HS-5 (cell line): ENCODE results near the gene NKIRAS1.

Experiments used
- DNase-seq: peaks from one replicate; pipeline ENCODE4 v3.0.0-alpha.2; 2012; ENCODE audit warnings: low read depth

NKIRAS1 gene

GRCh38 chr3:23916886-23917678 is at the start of gene NKIRAS1, which contains the start of gene RPL15:
TSS of gene NKIRAS1 (minus strand) at chr3:23916990. CDS start at chr3:23910904, 6,086 bp downstream.
TSS of gene RPL15 (plus strand) at chr3:23917132. CDS start at chr3:23917860, 728 bp downstream.
- peak; percentile 84 for DNase-seq

- no peak for DNase-seq
Measured at GRCh38 chr3:23966328-23966727, 49.5 kb upstream of the NKIRAS1 start.

- no peak for DNase-seq
Measured at GRCh38 chr3:23964537-23965235, 47.9 kb upstream of the NKIRAS1 start.

- no peak for DNase-seq
Measured at GRCh38 chr3:23961913-23962312, 45.1 kb upstream of the NKIRAS1 start.

- DNase-seq = no peak
Measured at GRCh38 chr3:23961066-23961465, 44.3 kb upstream of the NKIRAS1 start.

- DNase-seq = no peak
Measured at GRCh38 chr3:23960649-23961048, 43.9 kb upstream of the NKIRAS1 start.

- peak; percentile 80 for DNase-seq
Measured at GRCh38 chr3:23959135-23959900, 42.5 kb upstream of the NKIRAS1 start.

- DNase-seq = no peak
Measured at GRCh38 chr3:23956701-23957100, 39.9 kb upstream of the NKIRAS1 start.

- DNase-seq = no peak
Measured at GRCh38 chr3:23954144-23954543, 37.4 kb upstream of the NKIRAS1 start.

GRCh38 chr3:23953523-23953922 is 36.7 kb upstream of the NKIRAS1 start:
- DNase-seq = no peak

GRCh38 chr3:23952646-23953045 is 35.9 kb upstream of the NKIRAS1 start:
- no peak for DNase-seq

- DNase-seq = no peak
Measured at GRCh38 chr3:23950293-23950692, 33.5 kb upstream of the NKIRAS1 start.

GRCh38 chr3:23949784-23950183 is 33.0 kb upstream of the NKIRAS1 start:
- no peak for DNase-seq

- no peak for DNase-seq
Measured at GRCh38 chr3:23948761-23949160, 32.0 kb upstream of the NKIRAS1 start.

- peak; percentile 76 for DNase-seq
Measured at GRCh38 chr3:23945913-23946687, 29.3 kb upstream of the NKIRAS1 start.

- DNase-seq = no peak
Measured at GRCh38 chr3:23945663-23945912, 28.8 kb upstream of the NKIRAS1 start.

GRCh38 chr3:23944861-23945662 is 28.3 kb upstream of the NKIRAS1 start, which contains the start of gene NR1D2:
TSS of gene NR1D2 (plus strand) at chr3:23945286. CDS start at chr3:23945579, 293 bp downstream.
- DNase-seq = peak; percentile 44

- no peak for DNase-seq
Measured at GRCh38 chr3:23944007-23944783, 27.4 kb upstream of the NKIRAS1 start.

- DNase-seq = no peak
Measured at GRCh38 chr3:23942546-23942945, 25.8 kb upstream of the NKIRAS1 start.

GRCh38 chr3:23941440-23941839 is 24.6 kb upstream of the NKIRAS1 start:
- no peak for DNase-seq
